ENCODE data around the gene MED12.

Gene MED12

DNA sequence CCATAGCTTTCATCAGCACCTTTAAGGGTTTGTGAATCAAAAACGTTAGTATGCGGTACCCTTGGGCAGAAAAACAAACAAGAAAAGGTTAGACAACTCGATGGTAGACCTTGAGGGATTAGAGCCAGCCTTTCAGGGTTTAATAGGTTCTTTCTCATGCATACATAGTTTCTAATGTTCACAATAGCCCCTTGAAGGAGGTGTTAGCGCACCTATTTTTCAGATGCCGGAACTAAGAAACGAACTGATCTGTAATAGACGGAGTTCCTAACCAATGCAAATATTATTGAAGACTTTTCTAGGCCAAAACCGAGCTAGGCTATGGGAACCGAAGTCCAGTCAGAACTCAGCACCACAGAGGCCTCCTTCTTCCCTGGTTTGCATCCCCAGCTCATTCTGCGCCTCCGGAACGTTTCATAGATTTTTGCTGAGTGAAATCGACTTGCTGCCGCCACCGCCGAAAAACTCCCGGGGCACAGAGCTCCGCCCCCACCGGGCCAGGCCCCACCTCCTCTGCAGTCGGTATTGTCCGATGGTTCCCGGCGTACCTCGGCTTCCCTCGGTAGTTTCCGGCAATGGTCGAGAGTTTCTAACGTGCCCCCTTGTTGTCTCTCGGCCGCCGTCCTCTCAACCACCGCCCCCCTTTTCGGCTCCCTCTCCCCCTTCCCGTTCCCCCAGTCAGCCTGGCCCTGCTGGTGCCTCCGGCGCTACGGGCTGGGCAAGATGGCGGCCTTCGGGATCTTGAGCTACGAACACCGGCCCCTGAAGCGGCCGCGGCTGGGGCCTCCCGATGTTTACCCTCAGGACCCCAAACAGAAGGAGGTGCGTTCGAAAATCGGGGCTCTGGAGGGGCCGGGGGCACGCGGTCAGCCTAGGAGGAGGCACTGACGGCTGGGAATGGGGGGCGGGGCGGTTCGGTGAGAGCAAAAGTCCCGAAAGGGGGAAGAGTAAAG lies at the start of gene MED12:
MED12 (plus strand) TSS at position 565 of the 953 bp plus-strand sequence; CDS start at position 724, 159 bp downstream.
- DNase-seq, result peak; percentile 90

DNA sequence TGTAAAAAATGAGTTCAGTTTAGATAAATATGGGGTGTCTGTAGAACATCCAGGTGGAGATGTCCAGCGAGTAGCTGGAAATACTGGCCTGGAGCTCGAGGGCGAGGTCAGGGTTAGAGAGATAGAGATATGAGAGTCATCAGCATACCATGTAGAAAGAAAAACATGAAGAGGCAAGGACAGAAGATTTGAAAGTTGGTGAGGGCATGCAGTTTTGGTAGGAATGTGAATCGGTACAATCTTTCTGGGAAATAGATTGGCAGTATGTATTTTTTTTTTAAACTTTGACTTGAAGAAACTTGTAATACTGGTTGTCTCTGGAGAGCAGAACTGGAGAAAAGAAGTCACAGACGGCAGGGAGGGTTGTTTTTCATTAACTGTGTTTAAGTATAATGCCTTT lies 47.9 kb upstream of the MED12 start:
- no peak for DNase-seq

DNA sequence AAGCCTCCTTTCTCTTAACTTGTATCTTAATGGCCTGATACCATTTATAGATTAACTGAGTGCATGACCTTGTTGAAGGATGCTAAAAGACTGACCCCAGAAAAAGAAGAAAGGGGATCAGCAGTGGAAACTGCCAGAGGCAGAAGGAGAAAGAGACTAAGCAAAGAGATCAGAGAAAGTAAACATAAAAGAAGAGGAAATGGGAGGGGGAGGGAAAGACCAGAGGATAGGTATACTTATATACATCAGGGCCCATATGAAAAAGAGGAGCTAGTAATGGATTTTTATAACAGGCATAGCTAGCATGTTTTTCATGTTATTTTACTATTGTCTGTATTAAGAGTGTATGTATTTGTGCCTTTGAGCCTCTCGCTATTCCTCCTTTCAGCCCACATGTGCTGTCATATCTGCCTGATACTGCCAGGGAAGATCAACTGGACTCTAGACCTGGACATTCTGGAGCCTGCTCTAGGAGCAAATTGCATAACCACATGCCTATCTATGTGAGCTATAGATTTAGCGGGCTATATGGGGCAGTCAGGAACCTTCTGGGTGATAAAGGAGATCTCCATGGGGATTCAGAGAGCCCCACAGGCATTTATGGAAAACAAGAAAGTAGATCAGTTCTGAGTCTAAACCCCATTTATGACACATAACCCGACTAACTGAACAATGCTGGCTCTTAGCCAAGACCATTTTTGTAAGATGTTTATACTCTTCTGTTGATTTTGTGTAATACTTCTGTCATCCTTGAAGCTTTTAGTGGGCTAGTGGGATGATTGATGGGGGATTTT lies 36.9 kb upstream of the MED12 start:
- peak; percentile 22 for DNase-seq

DNA sequence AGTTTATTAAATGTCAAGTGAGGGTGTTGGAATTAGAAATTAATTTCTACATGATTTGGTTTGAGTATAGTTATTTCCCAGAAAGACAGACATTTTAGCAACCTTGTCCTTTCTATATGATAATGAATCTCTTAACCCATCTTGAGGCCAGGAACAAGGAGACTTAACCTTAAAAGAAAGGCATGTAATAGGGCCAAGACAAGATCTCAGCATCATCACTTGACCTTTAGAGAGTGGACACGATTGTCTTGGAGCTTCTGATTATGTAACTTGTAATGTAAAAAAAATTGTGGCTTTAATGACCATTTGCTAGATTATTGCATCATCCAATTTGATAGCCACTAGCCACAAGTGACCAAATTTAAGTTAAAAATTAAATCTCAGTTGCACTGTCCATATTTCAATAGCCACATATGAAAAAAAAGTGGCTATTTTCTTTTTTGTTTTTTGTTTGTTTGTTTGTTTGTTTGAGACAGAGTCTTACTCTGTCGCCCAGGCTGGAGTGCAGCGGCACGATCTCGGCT lies 36.2 kb upstream of the MED12 start:
- DNase-seq, result no peak

DNA sequence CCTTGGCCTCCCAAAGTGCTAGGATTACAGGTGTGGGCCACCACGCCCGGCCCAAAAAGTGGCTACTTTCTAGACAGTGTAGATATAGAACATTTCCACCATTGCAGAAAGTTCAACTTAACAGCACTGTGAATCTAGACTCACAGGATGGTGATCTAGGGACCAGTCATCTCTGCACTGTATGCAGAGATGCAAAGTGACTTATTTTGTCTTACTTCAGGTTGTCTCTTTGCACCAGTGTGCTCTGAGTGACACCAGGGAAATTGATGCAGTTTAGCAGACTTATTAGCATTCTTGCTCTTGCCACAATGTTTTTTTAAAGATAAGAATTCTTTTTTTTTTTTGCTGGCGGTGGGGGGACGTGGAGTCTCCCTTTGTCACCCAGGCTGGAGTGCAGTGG lies 35.6 kb upstream of the MED12 start:
- DNase-seq, result no peak

DNA sequence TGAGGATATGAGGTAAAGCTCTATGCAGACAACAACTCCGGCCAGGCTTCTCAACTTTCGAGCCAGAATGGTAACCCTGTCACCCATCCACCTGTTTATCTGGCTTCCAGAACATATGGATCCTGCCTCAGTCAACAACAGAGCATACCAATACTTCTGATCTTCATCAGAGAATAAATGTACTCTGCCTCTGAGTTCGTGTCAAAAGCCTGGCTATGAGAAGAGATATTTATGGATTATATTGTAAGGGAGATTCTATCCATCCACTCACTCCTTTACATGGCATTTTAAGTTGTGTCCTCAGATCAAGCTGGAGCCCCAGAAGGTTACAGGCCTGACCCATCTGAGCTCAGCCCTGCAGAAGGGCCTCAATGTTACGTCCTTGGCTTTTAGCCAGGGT lies 32.5 kb upstream of the MED12 start:
- DNase-seq, result no peak

DNA sequence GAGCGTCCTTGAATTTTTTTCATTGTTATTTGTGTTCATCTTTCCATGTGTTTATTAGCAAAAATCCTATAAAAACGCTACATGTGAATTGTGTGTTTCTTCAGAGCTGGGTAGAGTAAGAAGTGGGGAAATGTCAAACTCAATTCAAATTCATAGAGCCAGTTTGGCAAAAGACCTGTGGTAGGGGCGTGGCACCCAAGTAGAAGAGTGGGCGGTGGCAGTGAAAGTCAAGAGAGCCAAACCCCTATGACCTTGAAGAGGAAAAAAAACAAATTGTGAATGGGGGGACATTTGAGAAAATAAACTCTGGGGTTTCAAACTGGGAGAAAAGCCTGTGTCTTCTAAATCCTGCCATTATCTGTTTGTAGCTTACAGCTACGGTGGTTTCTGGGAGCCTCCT lies 27.1 kb upstream of the MED12 start:
- peak; percentile 53 for DNase-seq

DNA sequence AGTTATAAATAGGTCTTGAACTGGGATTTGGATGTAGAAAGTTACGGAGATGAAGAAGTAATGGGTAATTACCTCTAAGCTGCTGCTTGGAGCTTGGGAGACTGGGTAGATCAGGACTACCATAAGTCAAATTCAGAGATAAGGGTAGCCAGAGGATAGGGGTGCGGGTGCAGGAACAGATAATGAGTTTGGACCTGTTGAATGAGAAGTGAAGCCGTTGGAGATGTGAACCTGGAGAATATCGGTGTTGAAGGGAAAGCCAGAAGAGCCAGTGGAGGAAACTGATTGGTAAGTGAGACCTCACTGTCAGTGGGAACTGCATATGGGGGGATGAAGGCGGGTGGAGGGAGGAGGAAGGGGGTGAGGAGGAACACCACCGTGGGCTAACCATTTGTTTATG lies 23.4 kb upstream of the MED12 start:
- DNase-seq, result peak; percentile 52

DNA sequence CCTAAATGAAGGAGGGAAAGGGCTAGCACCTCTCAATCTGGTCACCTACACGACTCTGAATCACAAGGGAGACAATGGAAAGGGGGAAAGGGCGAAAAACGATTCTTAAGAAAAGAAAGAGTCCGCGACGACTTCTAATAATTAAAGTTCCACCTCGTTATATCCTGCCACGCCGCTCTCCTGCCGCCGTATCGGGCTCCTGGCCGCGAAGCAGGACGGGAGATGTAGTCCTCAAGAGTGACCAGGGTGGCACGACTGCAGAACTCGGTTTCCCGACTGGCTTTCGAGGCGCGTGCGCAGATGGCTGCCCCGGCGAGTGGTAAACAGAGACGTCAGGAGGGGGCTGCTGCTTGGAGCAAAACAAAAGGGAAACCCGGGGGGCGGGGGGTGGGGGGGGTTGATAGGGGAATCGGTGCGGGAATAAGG lies 22.8 kb upstream of the MED12 start, which contains the start of gene FOXO4:
FOXO4 (plus strand) TSS at position 297 of the 426 bp plus-strand sequence. CDS start 678 bp downstream, outside the sequence.
- DNase-seq, result peak; percentile 93

DNA sequence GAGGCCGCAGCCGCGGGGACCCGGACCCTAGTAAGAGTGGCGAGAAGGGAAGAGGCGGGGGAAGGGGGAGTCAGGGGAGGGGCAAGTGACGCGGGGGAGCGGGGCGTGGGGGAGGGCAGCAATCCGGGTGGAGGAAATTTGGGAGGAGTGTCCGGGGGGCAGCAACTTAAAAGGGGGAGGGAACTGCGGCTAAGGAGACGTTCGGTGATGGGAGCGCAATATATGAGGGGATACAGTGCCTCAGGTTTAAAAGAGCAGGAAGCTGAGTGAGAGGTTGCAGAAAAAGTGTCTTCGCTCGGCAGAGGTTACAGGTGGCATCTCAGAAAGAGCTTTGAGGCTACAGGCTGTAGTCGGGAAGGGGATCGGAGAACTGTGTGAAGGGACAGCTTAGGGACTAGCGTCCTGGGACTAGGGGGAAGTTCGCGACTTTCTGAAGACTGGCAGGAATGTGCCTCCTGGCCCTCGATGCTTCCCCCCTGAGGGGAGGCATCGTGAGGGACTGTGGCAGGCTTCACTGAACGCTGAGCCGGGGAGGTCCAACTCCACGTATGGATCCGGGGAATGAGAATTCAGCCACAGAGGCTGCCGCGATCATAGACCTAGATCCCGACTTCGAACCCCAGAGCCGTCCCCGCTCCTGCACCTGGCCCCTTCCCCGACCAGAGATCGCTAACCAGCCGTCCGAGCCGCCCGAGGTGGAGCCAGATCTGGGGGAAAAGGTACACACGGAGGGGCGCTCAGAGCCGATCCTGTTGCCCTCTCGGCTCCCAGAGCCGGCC lies 22.2 kb upstream of the MED12 start:
- peak; percentile 66 for DNase-seq

DNA sequence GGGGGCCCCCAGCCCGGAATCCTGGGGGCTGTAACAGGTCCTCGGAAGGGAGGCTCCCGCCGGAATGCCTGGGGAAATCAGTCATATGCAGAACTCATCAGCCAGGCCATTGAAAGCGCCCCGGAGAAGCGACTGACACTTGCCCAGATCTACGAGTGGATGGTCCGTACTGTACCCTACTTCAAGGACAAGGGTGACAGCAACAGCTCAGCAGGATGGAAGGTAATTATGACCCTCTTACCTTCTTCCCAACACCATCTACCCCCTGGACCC lies 21.7 kb upstream of the MED12 start:
- no peak for DNase-seq

DNA sequence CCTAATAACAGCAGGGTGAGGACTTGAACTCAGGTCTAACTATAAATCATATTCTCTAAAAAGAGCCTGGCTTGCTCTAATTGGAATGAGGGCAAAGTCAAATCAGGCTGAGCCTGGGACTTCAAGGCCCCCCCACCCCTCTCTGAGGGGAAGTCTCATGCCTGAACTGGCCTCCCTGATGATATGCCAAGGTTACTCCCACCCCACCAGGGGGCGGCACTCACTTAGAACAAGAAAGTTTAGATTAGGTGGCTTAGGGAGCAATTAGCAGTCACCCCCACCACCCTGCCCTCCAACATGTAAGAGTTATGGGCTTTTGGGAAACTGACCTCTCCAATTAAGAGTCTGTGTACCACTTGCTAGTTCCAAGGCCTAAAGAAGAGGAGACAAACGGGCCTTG lies 20.1 kb upstream of the MED12 start:
- peak; percentile 86 for DNase-seq

DNA sequence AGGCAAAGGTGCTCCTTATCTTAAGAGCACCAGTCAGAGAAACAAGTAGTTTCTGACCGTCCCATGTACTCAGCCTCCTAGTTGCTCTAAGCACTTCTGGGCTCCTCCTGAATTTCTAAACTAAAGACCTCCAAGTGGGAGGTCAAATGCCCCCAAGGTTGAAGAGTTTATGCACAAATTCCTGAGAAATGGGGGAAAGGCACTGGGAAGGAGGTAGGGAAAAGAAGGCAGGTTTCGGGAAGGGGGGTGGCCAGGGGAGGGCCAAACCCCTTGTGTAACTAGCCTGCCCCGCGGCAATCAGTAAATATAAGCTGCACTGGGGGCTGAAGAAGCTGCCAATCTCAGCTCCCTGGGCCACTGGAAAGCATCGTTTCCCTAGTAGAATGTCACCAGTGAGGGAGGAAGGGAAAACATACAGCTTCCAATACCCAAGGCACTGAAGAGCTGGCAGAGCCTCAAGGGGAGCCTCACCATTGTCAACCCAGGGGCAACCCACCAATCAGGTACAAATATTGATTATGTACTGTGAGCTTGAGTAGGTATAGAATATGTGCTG lies 19.4 kb upstream of the MED12 start:
- no peak for DNase-seq

DNA sequence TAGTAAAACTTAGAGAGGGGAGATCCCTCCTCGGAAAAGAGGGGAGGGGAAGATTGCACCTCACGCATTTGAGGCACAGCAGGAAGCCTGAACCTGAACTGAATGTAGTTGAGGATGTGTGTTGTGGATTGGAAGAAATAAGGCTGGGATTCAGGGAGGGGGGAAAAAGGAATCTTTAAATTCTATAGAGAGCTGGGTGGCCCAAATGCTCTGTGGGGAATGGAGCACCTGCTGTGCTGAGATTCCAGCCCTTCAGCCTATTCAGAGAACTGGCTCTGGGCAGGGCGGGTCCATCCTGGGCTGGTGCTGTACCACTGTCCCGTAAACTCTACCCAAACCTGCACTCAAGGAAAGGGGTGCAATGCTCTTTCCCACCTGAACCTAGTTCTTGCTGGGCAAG lies 18.7 kb upstream of the MED12 start:
- DNase-seq, result no peak

DNA sequence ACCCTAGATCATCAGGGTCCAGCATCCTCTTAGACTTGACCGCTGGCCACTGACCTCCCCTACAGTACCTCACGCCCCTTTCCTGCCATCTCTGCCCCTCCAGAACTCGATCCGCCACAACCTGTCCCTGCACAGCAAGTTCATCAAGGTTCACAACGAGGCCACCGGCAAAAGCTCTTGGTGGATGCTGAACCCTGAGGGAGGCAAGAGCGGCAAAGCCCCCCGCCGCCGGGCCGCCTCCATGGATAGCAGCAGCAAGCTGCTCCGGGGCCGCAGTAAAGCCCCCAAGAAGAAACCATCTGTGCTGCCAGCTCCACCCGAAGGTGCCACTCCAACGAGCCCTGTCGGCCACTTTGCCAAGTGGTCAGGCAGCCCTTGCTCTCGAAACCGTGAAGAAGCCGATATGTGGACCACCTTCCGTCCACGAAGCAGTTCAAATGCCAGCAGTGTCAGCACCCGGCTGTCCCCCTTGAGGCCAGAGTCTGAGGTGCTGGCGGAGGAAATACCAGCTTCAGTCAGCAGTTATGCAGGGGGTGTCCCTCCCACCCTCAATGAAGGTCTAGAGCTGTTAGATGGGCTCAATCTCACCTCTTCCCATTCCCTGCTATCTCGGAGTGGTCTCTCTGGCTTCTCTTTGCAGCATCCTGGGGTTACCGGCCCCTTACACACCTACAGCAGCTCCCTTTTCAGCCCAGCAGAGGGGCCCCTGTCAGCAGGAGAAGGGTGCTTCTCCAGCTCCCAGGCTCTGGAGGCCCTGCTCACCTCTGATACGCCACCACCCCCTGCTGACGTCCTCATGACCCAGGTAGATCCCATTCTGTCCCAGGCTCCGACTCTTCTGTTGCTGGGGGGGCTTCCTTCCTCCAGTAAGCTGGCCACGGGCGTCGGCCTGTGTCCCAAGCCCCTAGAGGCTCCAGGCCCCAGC lies 17.6 kb upstream of the MED12 start:
- DNase-seq, result peak; percentile 15

DNA sequence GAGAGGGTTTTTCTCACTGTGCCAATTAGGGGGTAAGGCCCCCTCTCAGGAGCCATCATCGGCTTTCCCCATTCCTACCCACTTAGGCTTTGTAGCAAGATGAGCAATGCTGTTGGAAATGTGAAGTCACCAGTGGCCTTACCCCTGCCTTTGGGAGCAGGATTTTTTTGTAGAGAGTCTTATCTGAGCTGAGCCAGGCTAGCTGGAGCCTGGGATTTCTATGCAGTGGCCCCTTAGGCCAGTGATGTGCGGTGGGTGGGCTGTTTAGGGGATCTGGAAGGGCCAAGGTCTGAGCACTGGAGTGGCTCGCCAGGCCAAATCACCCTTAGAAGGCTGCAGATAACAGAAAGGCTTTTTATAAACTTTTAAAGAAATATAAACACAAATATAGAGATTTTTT lies 16.1 kb upstream of the MED12 start:
- peak; percentile 41 for DNase-seq

DNA sequence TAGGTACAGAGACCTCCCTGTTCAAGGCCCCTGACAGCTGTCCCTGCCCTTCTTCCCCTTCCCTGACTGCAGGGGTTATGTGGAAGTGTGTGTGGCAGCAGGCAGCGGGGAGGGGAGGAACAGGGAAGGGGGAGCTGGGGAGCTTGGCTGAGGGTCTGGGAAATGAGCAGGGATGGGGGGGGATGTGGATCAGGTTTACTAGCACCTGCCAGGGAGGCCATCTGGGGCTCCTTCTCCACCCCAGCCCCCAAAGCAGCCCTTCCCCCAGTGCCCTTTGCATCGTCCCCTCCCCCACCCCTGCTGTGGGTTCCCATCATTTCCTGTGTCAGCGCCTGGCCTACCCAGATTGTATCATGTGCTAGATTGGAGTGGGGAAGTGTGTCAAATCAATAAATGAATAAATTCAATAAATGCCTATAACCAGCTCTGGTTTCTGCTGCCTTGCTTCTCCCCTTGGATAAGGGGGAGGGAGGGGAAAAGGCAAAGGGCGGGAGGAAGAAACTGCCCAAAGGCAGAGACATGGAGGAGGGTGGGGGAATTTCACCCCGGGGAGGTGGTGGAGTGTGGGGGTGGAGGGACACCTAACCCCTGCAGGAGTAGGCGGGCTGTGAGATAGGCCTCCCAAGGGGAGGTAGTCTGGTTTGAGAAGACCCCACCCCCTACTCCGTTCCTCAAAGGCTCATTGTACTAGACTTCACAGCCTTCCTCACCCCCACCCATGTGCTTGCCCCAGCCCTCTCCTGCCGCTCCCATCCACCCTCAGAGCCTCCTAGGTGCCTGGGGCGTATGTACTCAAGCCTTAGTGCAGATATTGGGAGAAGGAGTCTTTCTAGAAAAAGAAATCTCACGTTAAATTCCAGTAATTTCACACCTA lies 15.0 kb upstream of the MED12 start:
- peak; percentile 85 for DNase-seq

DNA sequence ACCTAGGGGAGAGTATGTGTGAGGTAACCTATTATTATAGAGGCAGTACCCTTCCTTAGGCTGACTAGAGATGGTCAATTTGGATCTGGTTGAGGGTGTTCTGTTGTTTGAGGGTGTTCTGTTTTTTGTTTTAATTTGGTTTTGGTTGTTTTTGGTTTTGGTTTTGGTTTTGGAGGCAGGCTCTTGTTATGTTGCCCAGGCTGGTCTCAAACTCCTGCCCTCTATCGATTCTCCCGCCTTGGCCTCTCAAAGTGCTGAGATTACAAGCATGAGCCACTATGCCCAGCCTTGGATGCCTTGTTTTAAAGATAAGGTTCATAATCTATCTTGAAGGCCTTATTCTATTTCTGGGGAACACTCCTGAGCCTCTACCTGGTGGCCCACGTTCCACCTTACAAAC lies 12.8 kb upstream of the MED12 start:
- DNase-seq, result peak; percentile 13

DNA sequence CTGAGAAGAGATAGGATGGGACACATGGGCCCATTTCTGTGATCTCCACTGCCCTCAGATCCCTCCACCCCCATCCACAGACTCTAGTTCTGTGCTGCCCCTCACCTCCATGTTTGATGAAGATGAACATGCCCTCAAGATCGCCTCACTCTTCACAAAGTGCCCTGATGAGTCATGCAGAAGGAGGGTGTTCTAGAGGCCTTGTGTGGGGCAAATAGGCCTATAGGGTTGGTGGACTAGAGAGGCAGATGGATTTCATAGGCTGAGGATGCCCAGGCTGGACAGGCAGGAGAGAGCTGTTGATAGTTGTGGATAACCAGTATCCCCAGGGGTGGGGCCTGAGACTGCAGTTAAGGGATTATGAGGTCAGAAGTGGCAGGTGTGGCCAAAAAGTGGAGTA lies 12.0 kb upstream of the MED12 start, which contains the start of gene CXorf65:
CXorf65 (minus strand) TSS at position 314 of the 400 bp plus-strand sequence; CDS start at position 130, 184 bp downstream.
- DNase-seq, result peak; percentile 71

DNA sequence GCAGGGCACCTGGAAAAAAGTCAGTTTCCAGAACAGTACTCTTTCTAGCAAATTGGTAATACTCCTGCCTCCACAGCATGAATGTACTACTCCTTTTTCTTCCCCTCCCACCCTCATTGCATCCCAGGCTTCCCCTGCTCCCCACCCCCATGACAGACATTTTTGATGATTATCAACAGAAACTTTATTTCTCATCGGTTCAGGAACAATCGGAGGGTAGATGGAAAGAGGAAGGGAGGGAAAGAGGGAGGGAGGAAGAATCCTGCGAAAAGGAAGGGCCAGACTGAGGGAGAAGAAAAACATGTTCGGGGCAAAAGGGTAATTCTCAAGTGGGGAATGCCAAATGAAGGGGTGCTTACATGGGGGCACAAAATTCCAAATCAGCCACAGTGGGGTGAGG lies 11.2 kb upstream of the MED12 start:
- DNase-seq, result no peak

Data from hematopoietic multipotent progenitor cell treated with erythropoietin and hydrocortisone succinate and interleukin-3 and kit ligand, for 6 days (in vitro differentiated cells).